Neural cell (in vitro differentiated cells): ENCODE data around the gene SPRR1A. TPM values are rescaled to one million over a fixed set of nuclear protein-coding genes. Genes with fewer than 3 reads are reported as not detected.

Source experiments
- H2AFZ ChIP-seq: fragments of 200-600, 300-800 bp; sonication (generic), shearing (Covaris generic); 2 replicates; pipeline ENCODE4 v1.6.0; 2014; ENCODE audit warnings: low read depth, mild to moderate bottlenecking, antibody characterized with exemption, low read length, moderate library complexity
- H3F3A ChIP-seq: fragments of 200-600 bp; shearing (Covaris generic); 2 replicates; pipeline ENCODE4 v1.6.1; 2016; ENCODE audit warnings: mild to moderate bottlenecking, moderate library complexity, mixed read lengths, antibody characterized with exemption, low read length; ENCODE audit not compliant: insufficient read depth, poor library complexity, severe bottlenecking
- H3K27ac ChIP-seq: fragments of 200-600, 300-800 bp; sonication (generic), shearing (Covaris generic); 2 replicates; pipeline ENCODE4 v1.5.1; 2014; ENCODE audit warnings: mild to moderate bottlenecking, low read length, moderate library complexity
- H3K27me3 ChIP-seq: fragments of 300-800, 200-600 bp; sonication (generic), shearing (Covaris generic); 2 replicates; pipeline ENCODE4 v1.6.0; 2014; ENCODE audit warnings: mild to moderate bottlenecking, low read depth, low read length, moderate library complexity; ENCODE audit not compliant: insufficient read depth
- H3K36me3 ChIP-seq: fragments of 300-800, 200-600 bp; sonication (generic), shearing (Covaris generic); 2 replicates; pipeline ENCODE4 v1.5.1; 2014; ENCODE audit warnings: mild to moderate bottlenecking, antibody characterized with exemption, low read length, moderate library complexity; ENCODE audit not compliant: insufficient read depth
- H3K4me2 ChIP-seq: fragments of 300-800, 200-600 bp; sonication (generic), shearing (Covaris generic); 2 replicates; pipeline ENCODE4 v1.6.0; 2014; ENCODE audit warnings: mild to moderate bottlenecking, low read length
- H3K4me3 ChIP-seq: fragments of 300-800, 200-600 bp; sonication (generic), shearing (Covaris generic); 2 replicates; pipeline ENCODE4 v1.5.1; 2014; ENCODE audit warnings: mild to moderate bottlenecking, low read length, moderate library complexity
- H3K79me2 ChIP-seq: fragments of 200-600 bp; shearing (Covaris generic); replicated peaks from 2 replicates; pipeline ENCODE4 v1.6.0; 2014; ENCODE audit warnings: mild to moderate bottlenecking, low read length, moderate library complexity; ENCODE audit not compliant: insufficient read depth
- H3K9ac ChIP-seq: fragments of 300-800, 200-600 bp; sonication (generic), shearing (Covaris generic); 2 replicates; pipeline ENCODE4 v1.6.1; 2016; ENCODE audit warnings: mild to moderate bottlenecking, low read length, mixed read lengths
- H3K9me2 ChIP-seq: fragments of 200-600 bp; shearing (Covaris generic); 2 replicates; pipeline ENCODE4 v1.6.1; 2016; ENCODE audit warnings: mild to moderate bottlenecking, low read length, mixed read lengths; ENCODE audit not compliant: insufficient read depth
- H3K9me3 ChIP-seq: fragments of 200-600, 300-800 bp; sonication (generic), shearing (Covaris generic); 2 replicates; pipeline ENCODE4 v1.6.1; 2016; ENCODE audit warnings: mild to moderate bottlenecking, mixed run types, low read length, moderate library complexity, mixed read lengths
- H4K20me1 ChIP-seq: fragments of 200-600 bp; shearing (Covaris generic); 2 replicates; pipeline ENCODE4 v1.6.1; 2016; ENCODE audit warnings: mild to moderate bottlenecking, mixed run types; ENCODE audit not compliant: insufficient read depth
- EP300 ChIP-seq: fragments of 450-650 bp; conservative IDR thresholded peaks from 2 replicates; pipeline ENCODE4 v1.6.1; 2014; ENCODE audit warnings: antibody characterized with exemption, mild to moderate bottlenecking, moderate library complexity; ENCODE audit not compliant: poor library complexity, severe bottlenecking
- EZH2 ChIP-seq: fragments of 200-600, 300-800 bp; shearing (Covaris generic), sonication (generic); IDR thresholded peaks from 2 replicates; pipeline ENCODE4 v1.6.1; 2014; ENCODE audit warnings: antibody characterized with exemption, low read length, borderline replicate concordance, mild to moderate bottlenecking; ENCODE audit not compliant: insufficient read depth, poor library complexity, severe bottlenecking
- POLR2AphosphoS5 ChIP-seq: IDR thresholded peaks from 2 replicates; pipeline ENCODE4 v1.6.1; 2012
- RAD21 ChIP-seq: fragments of 450-650 bp; conservative IDR thresholded peaks from 2 replicates; pipeline ENCODE4 v1.6.1; 2014; ENCODE audit warnings: antibody characterized with exemption, mild to moderate bottlenecking, moderate library complexity
- SMC3 ChIP-seq: fragments of 450-650 bp; conservative IDR thresholded peaks from 2 replicates; pipeline ENCODE4 v1.6.1; 2014; ENCODE audit warnings: antibody characterized with exemption, mild to moderate bottlenecking, moderate library complexity; ENCODE audit not compliant: poor library complexity
- polyA minus RNA-seq: library from RNA; depleted of rRNA, polyadenylated mRNA; stranded (reverse); fragments of >200 nt; gene quantifications from 2 replicates; pipeline ENCODE4 v1.2.3, GENCODE V29; 2014
- polyA plus RNA-seq: library from polyadenylated mRNA; depleted of rRNA; stranded (reverse); fragments of >200 nt; gene quantifications from 2 replicates; pipeline ENCODE4 v1.2.3, GENCODE V29; 2014
- TF ChIP-seq, protein P1 (sequence below): IDR thresholded peaks from 2 replicates; pipeline ENCODE4 v1.6.1; 2012; ENCODE audit warnings: borderline replicate concordance
- TF ChIP-seq, protein P2 (sequence below): fragments of 450-650 bp; IDR thresholded peaks from 2 replicates; pipeline ENCODE4 v1.5.1; 2014; ENCODE audit warnings: antibody characterized with exemption, mild to moderate bottlenecking, moderate library complexity; ENCODE audit not compliant: poor library complexity, severe bottlenecking

Gene SPRR1A, protein sequence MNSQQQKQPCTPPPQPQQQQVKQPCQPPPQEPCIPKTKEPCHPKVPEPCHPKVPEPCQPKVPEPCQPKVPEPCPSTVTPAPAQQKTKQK
- not detected in 2 replicates for polyA plus RNA-seq
- polyA minus RNA-seq: not detected in 2 replicates

DNA sequence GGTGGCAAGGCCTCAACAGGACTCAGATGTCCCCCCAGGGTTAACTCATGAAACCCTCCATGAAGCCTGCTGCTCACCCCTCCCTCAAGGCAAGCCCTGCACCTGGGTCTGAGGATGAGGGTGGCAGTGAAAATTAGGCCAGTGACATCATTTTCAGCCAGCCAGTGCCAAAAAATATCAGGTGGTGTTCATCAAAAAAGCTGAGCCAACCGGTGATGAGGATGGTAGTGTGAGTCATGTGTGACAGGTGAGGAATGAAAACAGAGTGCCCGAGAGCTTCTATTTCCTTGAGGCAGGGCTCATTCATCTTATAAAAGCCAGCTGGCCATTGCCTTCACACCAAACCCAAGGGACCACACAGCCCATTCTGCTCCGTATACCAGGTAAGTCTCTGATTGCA is at the start of gene SPRR1A:
SPRR1A (plus strand) TSS at position 339 of the 400 bp plus-strand sequence. CDS start 1,150 bp downstream, outside the sequence.
- H4K20me1 ChIP-seq: no peaks in the 10 kb centered on the region
- H2AFZ ChIP-seq: no peak within 1 kb of the TSS
- no peak within 1 kb of the TSS for H3K9ac ChIP-seq
- H3K9me2 ChIP-seq: no peaks in the 10 kb centered on the region
- TF ChIP-seq, protein P1, sequence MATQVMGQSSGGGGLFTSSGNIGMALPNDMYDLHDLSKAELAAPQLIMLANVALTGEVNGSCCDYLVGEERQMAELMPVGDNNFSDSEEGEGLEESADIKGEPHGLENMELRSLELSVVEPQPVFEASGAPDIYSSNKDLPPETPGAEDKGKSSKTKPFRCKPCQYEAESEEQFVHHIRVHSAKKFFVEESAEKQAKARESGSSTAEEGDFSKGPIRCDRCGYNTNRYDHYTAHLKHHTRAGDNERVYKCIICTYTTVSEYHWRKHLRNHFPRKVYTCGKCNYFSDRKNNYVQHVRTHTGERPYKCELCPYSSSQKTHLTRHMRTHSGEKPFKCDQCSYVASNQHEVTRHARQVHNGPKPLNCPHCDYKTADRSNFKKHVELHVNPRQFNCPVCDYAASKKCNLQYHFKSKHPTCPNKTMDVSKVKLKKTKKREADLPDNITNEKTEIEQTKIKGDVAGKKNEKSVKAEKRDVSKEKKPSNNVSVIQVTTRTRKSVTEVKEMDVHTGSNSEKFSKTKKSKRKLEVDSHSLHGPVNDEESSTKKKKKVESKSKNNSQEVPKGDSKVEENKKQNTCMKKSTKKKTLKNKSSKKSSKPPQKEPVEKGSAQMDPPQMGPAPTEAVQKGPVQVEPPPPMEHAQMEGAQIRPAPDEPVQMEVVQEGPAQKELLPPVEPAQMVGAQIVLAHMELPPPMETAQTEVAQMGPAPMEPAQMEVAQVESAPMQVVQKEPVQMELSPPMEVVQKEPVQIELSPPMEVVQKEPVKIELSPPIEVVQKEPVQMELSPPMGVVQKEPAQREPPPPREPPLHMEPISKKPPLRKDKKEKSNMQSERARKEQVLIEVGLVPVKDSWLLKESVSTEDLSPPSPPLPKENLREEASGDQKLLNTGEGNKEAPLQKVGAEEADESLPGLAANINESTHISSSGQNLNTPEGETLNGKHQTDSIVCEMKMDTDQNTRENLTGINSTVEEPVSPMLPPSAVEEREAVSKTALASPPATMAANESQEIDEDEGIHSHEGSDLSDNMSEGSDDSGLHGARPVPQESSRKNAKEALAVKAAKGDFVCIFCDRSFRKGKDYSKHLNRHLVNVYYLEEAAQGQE: no peak
- TF ChIP-seq POLR2AphosphoS5 (no peak), EP300 (no peak), EZH2 (no peak), RAD21 (no peak)
- TF ChIP-seq, protein P2, sequence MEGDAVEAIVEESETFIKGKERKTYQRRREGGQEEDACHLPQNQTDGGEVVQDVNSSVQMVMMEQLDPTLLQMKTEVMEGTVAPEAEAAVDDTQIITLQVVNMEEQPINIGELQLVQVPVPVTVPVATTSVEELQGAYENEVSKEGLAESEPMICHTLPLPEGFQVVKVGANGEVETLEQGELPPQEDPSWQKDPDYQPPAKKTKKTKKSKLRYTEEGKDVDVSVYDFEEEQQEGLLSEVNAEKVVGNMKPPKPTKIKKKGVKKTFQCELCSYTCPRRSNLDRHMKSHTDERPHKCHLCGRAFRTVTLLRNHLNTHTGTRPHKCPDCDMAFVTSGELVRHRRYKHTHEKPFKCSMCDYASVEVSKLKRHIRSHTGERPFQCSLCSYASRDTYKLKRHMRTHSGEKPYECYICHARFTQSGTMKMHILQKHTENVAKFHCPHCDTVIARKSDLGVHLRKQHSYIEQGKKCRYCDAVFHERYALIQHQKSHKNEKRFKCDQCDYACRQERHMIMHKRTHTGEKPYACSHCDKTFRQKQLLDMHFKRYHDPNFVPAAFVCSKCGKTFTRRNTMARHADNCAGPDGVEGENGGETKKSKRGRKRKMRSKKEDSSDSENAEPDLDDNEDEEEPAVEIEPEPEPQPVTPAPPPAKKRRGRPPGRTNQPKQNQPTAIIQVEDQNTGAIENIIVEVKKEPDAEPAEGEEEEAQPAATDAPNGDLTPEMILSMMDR: no peak
- no peaks in the 10 kb centered on the region for H3K36me3 ChIP-seq
- H3K4me2 ChIP-seq: no peak within 1 kb of the TSS
- no peaks in the 10 kb centered on the region for H3K79me2 ChIP-seq
- H3K9me3 ChIP-seq: no peaks in the 10 kb centered on the region
- no peak within 1 kb of the TSS for H3K27ac ChIP-seq
- H3K27me3 ChIP-seq: no peaks in the 10 kb centered on the region
- H3F3A ChIP-seq: no peaks in the 10 kb centered on the region
- no peak within 1 kb of the TSS for H3K4me3 ChIP-seq

DNA sequence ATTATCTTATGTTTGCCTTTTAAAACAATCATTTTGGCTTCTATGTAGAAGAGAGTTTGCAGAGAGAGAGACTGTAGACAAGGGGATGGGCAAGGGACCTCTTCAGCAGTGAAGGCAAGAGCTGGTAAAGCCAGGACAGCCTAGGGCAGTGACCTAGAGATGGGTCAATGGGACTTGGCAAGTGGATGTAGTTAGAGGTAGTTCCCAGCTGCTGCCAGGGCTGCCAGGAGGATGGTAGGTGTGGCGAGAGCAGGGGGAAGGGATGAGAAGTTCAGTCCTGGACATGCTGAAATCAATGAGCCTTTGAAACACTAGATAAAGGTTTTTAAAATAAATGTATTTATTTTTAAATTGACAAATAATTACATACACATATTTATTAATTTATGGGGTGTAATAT is 43.3 kb upstream of the SPRR1A start:
- Histone ChIP-seq H3K27ac (no peak overlapping the region), H3K9me3 (no peaks in the 10 kb centered on the region), H3K4me2 (no peak overlapping the region), H3K4me3 (no peak overlapping the region), H3K9ac (no peak overlapping the region), H3K9me2 (no peaks in the 10 kb centered on the region), H3K79me2 (no peaks in the 10 kb centered on the region), H3F3A (no peaks in the 10 kb centered on the region), H3K27me3 (no peaks in the 10 kb centered on the region), H2AFZ (no peak overlapping the region), H4K20me1 (no peaks in the 10 kb centered on the region), H3K36me3 (no peaks in the 10 kb centered on the region)
- TF ChIP-seq RAD21: no peak
- no peak for TF ChIP-seq SMC3
- no peak for TF ChIP-seq EP300

DNA sequence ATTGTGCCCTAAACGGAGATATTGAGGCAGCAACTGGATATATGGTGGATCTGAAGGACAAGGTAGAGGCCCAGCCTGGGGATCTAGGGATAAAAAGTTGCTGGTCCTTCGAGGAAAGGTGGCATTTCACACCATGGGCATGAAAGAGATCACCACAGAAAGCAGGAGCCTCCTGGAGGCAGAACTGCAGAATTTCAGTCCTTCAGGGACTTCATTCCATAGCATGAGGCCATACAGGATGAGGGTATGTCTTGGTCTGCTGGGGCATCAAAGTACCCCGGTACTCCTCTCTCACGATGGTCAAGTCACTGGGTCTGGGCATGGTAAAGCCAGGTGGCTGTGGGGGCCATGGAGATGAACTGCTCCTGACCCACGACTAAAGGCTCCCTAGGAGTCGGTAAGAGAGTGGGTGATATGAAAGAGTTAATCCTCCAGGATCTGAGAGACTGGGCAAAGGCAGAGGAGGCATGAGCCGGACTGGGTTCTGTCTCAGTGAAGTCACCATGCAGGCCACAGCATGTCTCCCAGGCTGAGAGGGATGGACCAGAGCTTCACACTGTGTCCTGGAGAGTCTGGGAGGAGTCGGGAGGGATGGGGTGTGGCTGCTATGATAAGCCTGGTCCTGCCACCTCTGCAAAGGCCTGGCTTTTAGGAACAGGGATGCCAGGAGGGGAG is 42.7 kb upstream of the SPRR1A start:
- Histone ChIP-seq H4K20me1 (no peaks in the 10 kb centered on the region), H3K79me2 (no peaks in the 10 kb centered on the region), H3K4me2 (no peak overlapping the region), H3K9ac (no peak overlapping the region), H3F3A (no peaks in the 10 kb centered on the region), H3K27ac (no peak overlapping the region), H3K36me3 (no peaks in the 10 kb centered on the region), H3K9me3 (no peaks in the 10 kb centered on the region), H3K27me3 (no peaks in the 10 kb centered on the region), H3K9me2 (no peaks in the 10 kb centered on the region), H2AFZ (no peak overlapping the region), H3K4me3 (no peak overlapping the region)
- TF ChIP-seq RAD21 (no peak), EP300 (no peak)
- TF ChIP-seq, protein P1: no peak
- TF ChIP-seq, protein P2: no peak
